Superior temporal gyrus (tissue), 1 donor: ENCODE data around the gene CADM2.
A peak's percentile ranks its signal among the peaks of the same experiment; 100 is the strongest.

Experiments
- DNase-seq: peaks from one replicate; pipeline ENCODE4 v3.0.0-alpha.2; 2016; ENCODE audit errors: extremely low spot score

Gene CADM2

DNA sequence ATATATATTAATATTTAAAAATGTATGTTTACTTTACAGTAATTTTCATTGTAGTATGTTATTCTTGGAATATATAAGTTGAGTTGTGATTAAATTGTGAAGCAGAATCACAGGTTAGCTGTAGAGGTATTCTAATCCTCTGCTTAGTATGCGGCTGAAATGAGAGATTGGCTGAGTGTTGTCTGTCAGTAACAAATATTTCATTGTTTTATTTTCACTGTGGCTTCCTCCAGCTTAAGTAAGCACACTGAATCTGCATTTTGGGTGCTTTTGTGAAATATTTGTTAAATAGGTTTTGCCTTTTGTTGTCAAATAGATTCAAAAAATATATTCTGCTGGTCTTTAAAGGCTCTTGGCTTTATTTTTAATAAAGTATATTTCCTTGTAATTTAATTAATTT lies 357.5 kb downstream of the CADM2 start:
- DNase-seq, result no peak

DNA sequence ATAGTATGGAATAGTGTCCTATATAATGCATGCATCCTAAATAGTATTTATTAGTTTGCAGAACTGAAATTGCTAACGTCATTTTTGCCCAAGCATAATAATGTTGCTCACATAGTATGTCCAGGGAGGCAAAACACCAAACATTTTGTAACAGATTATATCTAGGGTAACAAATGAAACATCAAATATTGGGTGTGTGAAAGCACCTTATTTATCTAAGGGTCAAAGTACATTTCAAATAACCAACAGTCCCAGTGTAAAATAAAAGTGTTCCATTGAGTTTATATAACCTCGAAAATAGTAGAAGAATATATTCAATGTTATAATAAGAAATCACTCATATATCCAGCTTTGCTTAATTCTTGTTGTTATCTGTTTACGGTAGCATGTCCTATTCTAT lies 363.1 kb downstream of the CADM2 start:
- no peak for DNase-seq

DNA sequence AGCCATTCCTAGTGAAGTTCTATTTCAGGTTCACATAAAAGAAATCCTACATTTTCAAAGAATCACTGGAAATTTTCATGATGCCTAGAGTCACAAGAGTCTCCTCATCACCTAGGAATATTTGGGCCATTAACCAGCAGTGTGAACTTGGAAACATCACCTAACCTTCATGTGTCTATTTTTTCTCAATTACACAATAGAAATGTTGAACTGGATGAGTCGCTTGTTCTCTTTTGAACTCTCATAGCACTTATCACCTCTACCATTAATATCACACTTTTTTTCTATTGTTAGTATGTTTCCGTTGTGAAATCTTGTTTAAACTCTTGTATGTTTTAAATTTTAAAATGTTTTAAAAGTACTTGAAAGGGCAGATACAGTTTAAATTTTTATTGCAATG lies 371.3 kb downstream of the CADM2 start:
- no peak for DNase-seq

DNA sequence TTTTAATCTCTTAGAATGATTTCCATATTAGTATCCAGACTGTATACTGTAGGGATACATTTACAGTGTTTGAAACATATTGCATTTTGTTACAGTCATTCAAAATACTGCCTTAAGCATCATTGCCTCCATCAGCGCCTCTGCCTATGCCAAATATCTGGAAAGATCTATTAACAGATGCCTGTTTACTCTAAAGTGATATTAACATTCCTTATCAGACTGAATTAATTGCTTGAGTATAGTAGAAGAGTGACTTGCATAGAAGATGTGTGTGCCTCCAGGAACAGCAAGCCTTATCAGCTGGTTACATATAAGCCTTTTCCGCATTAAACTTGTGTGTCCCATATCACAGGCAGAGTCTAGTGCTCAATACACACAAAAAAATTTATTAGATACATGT lies 379.1 kb downstream of the CADM2 start:
- DNase-seq, result no peak

DNA sequence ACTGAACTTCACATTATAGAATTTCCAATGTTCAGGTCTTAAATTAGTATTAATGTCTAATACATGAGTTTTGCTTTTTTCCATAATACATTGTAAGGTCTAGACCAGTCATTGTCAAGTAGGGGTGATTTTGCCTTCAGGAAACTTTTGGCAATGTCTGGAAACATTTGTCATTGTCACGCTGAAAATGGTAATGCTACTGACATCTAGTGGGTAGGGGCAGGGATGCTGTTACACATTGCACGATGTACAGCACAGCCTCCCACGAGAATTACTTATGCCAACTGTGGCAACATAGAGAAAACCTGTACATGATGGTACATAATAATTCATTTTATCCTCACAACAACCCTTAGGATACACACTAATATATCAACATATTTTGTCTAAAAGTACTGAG lies 384.1 kb downstream of the CADM2 start:
- peak; percentile 88 for DNase-seq

DNA sequence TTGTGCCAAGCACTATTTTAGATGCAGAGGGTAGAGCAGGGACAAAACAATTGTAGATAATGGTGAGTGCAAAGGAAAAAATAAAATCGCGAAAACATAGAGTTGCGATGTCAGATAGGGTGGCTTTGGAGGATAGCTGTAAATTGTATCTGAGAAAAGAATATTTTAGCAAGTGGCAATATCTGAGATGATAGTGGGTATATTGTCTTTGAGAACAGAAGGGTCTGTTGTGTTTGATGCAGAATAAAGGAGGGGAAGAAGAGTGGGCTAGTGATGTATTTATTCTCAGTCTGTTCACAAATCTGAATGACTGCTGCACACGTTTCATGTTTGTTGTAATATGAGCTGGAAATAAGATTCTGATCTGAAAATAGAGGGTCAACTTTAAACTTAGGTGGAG lies 396.8 kb downstream of the CADM2 start:
- DNase-seq, result peak; percentile 85

DNA sequence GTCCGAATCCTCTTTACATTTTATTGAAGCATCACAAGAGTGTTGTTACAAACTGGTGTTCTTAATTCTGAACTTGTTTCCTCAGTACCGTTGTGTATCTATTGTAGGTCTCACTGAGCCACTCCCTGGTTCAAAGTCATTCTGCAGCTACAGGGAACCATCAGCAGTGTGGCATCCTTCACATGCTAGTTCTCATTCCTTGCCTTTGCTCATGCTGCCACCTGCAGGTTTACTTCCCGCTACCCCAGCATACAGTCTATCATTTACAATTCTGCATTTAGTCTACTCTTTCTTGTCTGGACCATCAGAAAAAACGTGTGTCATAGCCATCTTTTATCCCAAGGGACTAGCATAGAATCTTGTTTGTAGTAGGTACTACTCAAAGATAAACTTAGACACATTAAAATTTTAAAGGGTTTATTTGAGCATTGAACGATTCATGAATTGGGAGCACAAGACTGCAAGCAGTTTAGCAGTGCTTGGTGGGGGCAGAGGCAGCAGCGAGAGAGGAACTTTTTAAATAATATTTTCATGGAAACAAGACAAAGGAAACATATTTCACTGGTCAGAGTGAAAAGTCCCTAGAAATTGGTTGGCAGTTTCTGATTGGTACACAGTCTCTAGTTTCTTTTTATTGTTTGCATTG lies 402.1 kb downstream of the CADM2 start:
- peak; percentile 89 for DNase-seq

DNA sequence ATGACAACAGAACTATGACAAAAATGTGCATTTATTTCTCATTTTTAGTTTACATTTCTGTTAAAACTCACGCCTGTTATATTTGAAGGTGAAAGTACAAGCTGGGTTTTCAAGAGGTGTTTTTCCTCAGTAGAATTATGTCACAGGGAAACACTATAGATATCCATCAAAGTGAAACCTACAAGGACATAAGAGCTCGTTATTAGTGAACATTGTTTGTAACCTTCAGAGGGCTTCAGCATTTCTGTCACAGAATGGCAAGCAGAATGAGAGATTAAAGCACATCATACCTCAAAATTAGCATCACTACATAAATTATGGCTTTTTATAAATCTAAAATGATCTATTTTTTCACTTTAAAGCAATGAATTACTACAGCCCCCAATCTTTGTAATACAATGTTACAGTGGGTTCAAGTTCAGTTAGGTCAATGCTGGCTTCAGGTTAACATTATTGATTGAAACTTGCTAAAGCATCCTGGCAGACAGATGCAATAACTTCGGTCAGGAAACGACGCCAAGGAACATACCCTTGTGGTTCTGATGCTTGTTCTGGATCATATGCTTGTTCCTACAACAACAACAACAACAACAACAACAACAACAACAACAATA lies 405.6 kb downstream of the CADM2 start:
- DNase-seq, result no peak

DNA sequence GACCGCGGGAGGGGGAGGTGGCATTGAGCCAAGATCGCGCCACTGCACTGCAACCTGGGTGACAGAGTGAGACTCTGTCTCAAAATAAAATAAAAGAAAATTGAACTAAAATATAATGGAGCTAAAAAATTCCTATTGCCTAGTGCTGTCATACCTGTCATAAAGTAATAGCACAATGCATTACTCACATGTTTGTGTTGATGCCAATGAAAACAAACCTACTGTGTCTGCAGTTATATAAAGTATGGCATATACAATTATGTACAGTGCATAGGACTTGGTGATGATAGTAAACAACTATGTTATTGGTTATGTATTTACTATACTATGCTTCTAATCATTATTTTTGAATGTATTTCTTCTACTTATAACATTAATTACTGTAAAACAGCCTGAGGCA lies 411.6 kb downstream of the CADM2 start:
- no peak for DNase-seq

DNA sequence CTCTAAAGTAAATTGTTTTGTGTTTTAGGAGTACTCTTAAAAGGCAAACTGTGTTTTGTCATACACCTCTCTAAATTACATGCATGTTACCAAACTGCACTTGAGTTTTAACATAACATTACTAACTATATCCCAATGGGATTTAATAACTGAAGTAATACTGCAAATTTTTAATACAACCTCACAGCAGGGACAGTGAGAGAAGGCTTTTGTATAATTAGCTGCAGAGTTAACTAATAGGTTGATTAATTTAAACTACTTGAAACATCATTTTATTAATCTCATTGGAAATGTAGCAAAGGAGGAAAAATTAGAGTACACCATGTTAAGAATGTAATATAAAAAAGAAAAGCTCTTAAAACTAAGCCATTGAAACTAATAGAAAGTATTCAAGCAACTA lies 417.3 kb downstream of the CADM2 start:
- no peak for DNase-seq

DNA sequence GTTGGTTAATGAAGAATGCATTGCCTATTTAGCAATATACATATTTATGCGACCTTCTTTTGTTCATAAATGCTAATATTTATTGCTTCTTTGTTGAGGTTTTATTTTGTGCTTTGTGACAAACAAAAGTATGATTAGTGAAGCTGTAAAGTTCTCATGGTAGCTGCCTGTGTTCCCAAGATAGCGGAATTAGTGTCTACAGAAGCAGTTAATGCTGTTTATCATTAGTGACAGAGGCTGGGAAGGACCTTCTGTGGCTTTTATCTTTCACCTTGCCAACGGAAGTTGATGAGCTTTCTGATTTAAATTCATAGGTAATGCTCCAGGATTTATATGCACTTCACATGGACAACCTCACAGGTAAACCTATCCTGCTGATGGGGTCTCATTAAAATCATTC lies 418.3 kb downstream of the CADM2 start:
- no peak for DNase-seq

DNA sequence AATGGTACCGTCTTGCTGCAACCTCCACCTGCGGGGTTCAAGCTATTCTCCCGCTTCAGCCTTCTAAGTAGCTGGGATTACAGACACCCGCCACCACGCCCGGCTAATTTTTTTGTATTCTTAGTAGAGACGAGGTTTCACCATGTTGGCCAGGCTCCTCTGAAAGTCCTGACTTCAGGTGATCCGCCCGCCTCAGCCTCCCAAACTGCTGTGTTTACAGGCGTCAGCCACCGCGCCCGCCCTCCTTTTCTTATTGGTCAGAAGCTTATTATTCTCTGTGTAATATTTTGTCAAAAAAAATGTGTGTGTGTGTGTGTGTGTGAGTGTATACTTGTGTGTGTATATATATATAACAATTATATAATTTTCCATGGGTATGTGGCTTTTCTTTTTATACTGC lies 425.6 kb downstream of the CADM2 start:
- no peak for DNase-seq

DNA sequence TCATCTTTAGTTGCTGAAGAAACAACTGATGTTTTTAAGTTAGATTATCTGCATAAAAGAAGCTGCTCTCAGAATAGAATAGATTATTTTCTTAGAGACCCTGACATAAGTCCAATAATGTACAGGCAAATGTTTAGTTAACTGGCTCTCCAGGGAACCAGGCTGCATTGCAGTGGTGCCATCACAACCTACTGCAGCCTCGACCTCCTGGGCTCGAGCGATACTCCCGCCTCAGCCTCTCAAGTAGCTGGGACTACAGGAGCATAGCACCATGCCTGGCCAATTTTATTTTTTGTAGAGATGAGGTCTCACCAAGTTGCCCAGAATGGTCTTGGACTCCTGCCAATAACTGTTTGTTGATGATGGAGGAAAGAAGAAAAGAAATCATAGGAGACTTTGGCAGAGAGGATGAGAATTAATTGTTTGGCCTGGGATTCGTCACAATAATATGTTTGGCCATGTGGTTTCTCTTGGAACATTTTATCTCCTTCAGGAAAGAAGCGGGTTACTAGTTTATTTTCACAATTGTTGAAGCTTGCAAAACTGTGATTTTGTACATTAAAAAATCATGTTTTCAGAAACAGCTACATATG lies 429.2 kb downstream of the CADM2 start:
- DNase-seq, result no peak

DNA sequence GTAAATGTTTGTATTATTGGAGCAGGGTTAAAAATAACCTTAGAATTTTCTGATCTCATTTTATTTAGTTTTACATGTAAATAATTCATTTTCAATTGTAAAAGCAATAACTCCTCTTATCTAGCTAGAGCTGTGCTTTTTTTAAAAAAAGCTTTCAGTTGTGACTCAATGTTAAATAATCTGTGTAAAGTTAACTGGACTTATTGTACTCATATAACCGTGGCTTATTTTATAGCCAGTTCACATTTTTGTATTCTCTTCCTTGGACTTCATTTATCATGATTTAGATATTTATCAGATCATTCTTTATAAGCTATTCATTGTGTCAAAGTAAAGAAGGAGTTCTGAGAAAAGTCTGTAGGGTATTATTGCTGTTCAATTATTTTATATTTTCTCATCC lies 435.6 kb downstream of the CADM2 start:
- DNase-seq, result no peak

DNA sequence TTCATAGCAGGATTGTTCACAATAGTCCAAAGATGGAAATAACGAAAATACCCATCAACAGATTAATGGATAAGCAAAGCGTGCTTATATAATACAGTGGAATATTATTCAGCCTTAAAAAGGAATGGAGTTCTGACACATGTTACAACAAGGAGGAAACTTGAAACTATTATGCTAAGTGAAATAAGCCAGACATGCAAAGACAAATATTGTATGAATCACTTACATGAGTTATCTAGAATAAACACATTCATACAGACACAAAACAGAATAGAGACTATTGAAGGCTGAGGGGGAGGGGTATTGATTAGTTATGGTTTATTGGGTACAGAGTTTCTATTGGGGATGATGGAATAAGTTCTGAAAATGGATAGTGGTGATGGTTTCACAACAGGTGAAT lies 438.6 kb downstream of the CADM2 start:
- no peak for DNase-seq

DNA sequence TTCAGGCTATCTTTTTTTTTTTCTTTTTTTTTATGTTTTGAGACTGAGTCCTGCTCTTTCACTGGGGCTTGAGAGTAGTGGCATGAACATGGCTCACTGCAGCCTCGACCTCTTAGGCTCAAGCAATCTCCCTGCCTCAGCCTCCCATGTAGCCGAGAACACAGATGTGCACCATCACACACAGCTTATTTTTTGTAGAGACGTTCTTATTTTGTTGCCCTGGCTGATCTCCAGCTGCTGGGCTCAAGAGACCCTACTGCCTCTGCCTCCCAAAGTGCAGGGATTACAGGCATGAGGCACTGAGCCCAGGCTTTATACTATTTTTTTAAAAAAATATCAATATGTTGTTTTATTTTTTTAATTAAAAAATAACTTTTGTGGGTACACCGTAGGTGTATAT lies 467.3 kb downstream of the CADM2 start:
- no peak for DNase-seq

DNA sequence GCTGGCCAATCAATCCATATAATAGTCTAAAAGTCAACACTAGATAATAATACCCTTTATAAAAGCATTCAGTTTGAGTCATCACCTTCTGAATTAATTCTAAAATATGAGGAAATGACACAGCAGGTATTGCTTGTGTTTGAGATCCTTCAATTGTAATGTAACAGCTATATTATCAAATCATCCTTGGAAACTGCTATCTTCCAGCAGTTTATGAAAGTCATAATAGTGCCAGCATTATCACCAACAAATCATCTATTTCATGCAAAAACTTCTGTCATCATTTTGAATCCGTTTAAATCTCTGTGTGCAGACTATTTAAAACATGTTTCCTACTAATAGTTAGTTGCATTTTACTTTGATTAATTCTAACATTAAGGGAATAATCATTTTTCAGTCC lies 468.7 kb downstream of the CADM2 start:
- DNase-seq, result no peak

DNA sequence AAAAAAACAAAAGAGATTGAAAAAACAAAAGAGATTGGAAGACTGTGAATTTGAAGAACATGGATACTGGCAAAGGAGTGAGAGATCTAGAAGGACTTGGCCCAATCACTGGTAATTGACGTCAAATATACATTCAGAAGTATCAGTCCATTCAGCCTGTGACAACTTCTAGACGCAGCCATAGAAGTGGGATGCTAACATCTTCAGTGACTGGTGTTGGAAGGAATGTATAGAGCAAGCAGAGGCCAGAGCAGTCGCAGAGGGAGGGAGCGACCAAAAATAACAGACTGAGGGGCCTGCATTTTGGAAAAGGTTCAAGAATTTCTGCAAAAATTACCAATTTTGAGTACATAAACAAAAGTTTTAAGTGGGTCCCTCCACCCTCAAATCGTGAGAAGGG lies 473.3 kb downstream of the CADM2 start:
- no peak for DNase-seq

DNA sequence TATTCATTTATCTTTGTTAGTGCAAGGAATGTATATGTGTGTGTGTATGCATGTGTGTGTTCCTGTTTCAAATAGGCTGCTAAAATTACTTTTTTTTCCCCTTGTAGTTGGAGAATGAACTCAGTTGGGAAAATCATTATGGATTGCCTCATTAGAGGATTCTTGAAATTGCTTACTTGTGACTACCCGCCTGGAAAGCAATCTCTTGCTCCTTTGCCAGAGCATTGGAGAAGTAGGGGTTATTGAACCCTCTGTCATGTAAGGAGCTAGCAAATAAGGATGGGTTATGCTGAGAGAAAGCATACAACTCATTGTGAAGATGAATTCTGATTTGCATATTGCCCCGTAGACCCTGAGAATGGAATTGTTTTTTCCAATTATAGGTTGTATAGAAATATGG lies 474.5 kb downstream of the CADM2 start:
- DNase-seq, result no peak

DNA sequence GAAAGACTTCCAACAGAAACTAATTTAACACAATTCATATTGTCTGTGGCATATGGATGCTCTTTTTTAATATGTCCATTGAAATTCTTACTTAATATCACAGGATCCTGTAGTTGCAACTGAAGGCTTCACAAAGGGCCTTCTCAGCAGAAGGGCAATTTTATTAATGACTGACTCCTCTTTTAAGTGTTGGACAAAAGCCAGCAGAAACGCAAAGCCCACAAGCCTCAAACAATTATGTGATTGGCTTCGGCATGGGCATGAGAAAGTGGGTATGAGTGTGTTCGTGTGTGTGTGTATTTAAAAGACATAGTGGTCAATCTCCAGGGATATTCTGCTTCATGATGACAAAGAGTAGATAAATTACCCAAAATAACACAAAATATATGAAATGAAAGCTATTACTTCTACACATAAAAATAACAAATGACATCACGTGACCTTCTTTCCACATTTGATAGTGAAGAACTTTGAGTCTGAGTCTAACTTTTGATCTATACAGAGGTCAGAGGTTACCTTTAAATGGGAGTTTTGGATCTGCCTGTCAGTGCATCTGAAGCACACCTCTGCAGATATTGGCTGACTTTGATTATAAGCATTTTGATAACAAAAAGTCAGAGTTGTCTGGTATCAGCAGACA lies 496.9 kb downstream of the CADM2 start:
- no peak for DNase-seq

DNA sequence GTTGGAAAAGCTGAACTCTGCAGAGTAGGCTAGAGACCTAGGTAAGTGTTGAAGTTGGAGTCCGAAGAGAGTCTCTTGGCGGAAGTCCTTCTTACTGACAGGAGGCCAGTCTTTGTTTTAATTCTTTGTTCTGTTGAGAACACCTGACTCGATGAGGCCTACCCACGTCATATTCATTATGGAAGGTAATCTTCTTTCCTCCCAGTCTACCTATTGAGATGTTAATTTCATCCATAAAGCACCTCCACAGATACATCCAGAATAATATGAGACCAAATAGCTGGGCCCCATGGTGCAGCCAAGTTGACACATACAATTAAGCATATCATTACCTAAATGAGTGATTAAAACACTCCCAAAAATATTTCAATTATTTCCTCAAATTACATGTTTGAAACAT lies 515.5 kb downstream of the CADM2 start:
- no peak for DNase-seq

DNA sequence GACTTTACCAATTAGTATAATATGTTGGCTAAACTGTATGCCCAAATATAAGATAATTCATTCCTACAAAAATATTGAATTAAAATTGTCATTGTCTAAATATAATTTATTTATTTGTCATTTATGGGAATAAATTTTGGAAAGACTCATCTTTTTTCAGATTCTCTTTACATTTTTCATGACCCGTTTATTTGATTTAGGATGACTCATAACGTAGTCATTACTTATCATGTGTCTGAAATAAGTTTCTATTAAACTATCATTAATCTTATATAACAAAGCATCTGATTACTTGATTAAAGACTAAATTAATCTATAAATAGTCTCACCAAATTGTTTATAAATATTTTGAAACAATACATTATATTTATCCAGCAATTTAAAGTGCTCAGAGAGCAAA lies 516.6 kb downstream of the CADM2 start:
- no peak for DNase-seq

DNA sequence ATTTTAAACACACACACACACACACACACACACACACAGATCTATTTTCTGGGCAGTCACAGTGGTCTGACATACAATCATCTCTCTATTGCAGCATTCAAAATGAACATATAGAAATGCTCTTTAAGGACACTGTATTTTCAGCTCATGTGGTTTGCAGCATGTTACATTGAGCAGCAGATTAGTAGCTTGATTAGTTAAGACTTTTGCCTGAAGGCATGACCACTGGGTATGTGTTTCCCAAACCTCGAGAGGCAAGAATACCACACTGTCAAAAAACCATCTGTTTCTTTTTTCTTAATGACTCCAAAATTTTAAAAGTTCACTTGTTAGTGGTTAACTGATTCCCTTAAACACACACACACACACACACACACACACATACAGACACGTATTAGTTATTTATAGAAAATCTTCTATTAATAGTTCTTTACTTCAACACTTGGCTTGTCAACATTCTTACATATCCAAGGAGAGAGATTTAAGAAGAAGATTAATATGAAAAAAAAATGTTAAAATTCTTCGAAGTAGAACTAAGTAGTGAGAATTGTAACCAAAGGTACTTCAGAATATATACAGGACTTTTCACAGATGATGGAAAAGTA lies 518.2 kb downstream of the CADM2 start:
- DNase-seq, result no peak
